Peyer's patch (tissue), 4 donors: ENCODE results near the gene NANS.

Experiments used
- POLR2A ChIP-seq, 2 donors: fragments of 450-650 bp; IDR thresholded peaks; one replicate each; pipeline ENCODE4 v1.5.1; 2017; ENCODE audit warnings: antibody characterized with exemption in 2 of 2, mild to moderate bottlenecking in 2 of 2, moderate library complexity in 2 of 2
- TF ChIP-seq, protein P1 (sequence below), 6 experiments: fragments of 450-650 bp in 4 of 6; fragments of 200-600 bp in 2 of 6; sonication (generic) in 1 of 6; IDR thresholded peaks; one replicate each; pipeline ENCODE4 v1.5.1; 2017 to 2019; ENCODE audit warnings: antibody characterized with exemption in 6 of 6, mild to moderate bottlenecking in 3 of 6, moderate library complexity in 1 of 6

GRCh38 chr9:98099346-98099745 is 42.8 kb downstream of the NANS start:
- TF ChIP-seq, protein P1, sequence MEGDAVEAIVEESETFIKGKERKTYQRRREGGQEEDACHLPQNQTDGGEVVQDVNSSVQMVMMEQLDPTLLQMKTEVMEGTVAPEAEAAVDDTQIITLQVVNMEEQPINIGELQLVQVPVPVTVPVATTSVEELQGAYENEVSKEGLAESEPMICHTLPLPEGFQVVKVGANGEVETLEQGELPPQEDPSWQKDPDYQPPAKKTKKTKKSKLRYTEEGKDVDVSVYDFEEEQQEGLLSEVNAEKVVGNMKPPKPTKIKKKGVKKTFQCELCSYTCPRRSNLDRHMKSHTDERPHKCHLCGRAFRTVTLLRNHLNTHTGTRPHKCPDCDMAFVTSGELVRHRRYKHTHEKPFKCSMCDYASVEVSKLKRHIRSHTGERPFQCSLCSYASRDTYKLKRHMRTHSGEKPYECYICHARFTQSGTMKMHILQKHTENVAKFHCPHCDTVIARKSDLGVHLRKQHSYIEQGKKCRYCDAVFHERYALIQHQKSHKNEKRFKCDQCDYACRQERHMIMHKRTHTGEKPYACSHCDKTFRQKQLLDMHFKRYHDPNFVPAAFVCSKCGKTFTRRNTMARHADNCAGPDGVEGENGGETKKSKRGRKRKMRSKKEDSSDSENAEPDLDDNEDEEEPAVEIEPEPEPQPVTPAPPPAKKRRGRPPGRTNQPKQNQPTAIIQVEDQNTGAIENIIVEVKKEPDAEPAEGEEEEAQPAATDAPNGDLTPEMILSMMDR (IDR thresholded peaks at IDR 0.05), result no peak
- TF ChIP-seq POLR2A (IDR thresholded peaks at IDR 0.05), result no peak
